Mesenchymal stem cell (in vitro differentiated cells and primary cell): ENCODE data around the gene SLCO3A1.

Source experiments
- DNase-seq: peaks from one replicate; pipeline ENCODE4 v3.0.0-alpha.2; 2013
- H2AFZ ChIP-seq: one replicate; pipeline ENCODE4 v1.6.1; 2013; ENCODE audit warnings: low read depth, mild to moderate bottlenecking, control low read depth, inconsistent platforms, low read length, moderate library complexity
- H2AK5ac ChIP-seq: 2 replicates; pipeline ENCODE4 v1.6.1; 2013; ENCODE audit warnings: low read length, moderate library complexity, mild to moderate bottlenecking, inconsistent platforms; ENCODE audit not compliant: severe bottlenecking
- H2BK120ac ChIP-seq: one replicate; pipeline ENCODE4 v1.6.1; 2013; ENCODE audit warnings: low read depth, mild to moderate bottlenecking, inconsistent platforms, low read length, moderate library complexity
- H2BK12ac ChIP-seq, 2 experiments: one replicate each; pipeline ENCODE4 v1.6.1; 2013; ENCODE audit warnings: inconsistent platforms in 2 of 2, low read length in 2 of 2, mild to moderate bottlenecking in 2 of 2, moderate library complexity in 2 of 2, control low read depth in 1 of 2
- H2BK15ac ChIP-seq: one replicate; pipeline ENCODE4 v1.6.1; 2013; ENCODE audit warnings: mild to moderate bottlenecking, low read depth, inconsistent platforms; ENCODE audit not compliant: poor library complexity, severe bottlenecking
- H2BK5ac ChIP-seq: 2 replicates; pipeline ENCODE4 v1.6.1; 2013; ENCODE audit warnings: low read depth, mild to moderate bottlenecking, low read length, control low read depth, inconsistent platforms; ENCODE audit not compliant: poor library complexity, severe bottlenecking
- H3K14ac ChIP-seq, 2 experiments: one replicate each; pipeline ENCODE4 v1.6.1; 2013; ENCODE audit warnings: inconsistent platforms in 2 of 2, low read length in 2 of 2, control low read depth in 1 of 2, mild to moderate bottlenecking in 1 of 2, moderate library complexity in 1 of 2
- H3K18ac ChIP-seq, 2 experiments: one replicate each; pipeline ENCODE4 v1.6.1; 2013; ENCODE audit warnings: inconsistent platforms in 2 of 2, low read length in 2 of 2, control low read depth in 1 of 2, low read depth in 1 of 2, mild to moderate bottlenecking in 1 of 2
- H3K23ac ChIP-seq, 2 experiments: one replicate each; pipeline ENCODE4 v1.6.1; 2013; ENCODE audit warnings: inconsistent platforms in 2 of 2, low read length in 2 of 2, mild to moderate bottlenecking in 2 of 2, moderate library complexity in 2 of 2, control low read depth in 1 of 2
- H3K27ac ChIP-seq: 2 replicates; pipeline ENCODE4 v1.5.1; 2013; ENCODE audit warnings: mild to moderate bottlenecking, moderate library complexity, low read length, control low read depth, inconsistent platforms; ENCODE audit not compliant: poor library complexity, severe bottlenecking
- H3K27me3 ChIP-seq, 2 experiments: 2 replicates each; pipeline versions ENCODE4 v1.6.1 to v1.7.0; 2013; ENCODE audit warnings: low read length in 2 of 2, mild to moderate bottlenecking in 2 of 2, moderate library complexity in 2 of 2, control low read depth in 1 of 2, inconsistent platforms in 1 of 2; ENCODE audit not compliant: control insufficient read depth in 1 of 2, insufficient read depth in 1 of 2
- H3K36me3 ChIP-seq, 2 experiments: 2 replicates each; pipeline versions ENCODE4 v1.6.1 to v1.7.0; 2013; ENCODE audit warnings: low read length in 2 of 2, control low read depth in 1 of 2, inconsistent platforms in 1 of 2, low read depth in 1 of 2, mild to moderate bottlenecking in 1 of 2; ENCODE audit not compliant: insufficient read depth in 2 of 2, control insufficient read depth in 1 of 2
- H3K4ac ChIP-seq, 2 experiments: one replicate each; pipeline ENCODE4 v1.6.1; 2013; ENCODE audit warnings: inconsistent platforms in 2 of 2, low read length in 2 of 2, mild to moderate bottlenecking in 2 of 2, moderate library complexity in 2 of 2, control low read depth in 1 of 2, low read depth in 1 of 2
- H3K4me1 ChIP-seq: 2 replicates; pipeline ENCODE4 v1.6.1; 2013; ENCODE audit warnings: low read depth, low read length, control low read depth; ENCODE audit not compliant: control insufficient read depth, insufficient read depth
- H3K4me2 ChIP-seq: 2 replicates; pipeline ENCODE4 v1.6.1; 2013; ENCODE audit warnings: low read length, mild to moderate bottlenecking, inconsistent platforms; ENCODE audit not compliant: poor library complexity, severe bottlenecking
- H3K4me3 ChIP-seq, 2 experiments: 2 replicates each; pipeline versions ENCODE4 v1.5.1 to v1.7.0; 2013; ENCODE audit warnings: low read length in 2 of 2, mild to moderate bottlenecking in 2 of 2, control low read depth in 1 of 2, low read depth in 1 of 2; ENCODE audit not compliant: insufficient read depth in 1 of 2
- H3K79me1 ChIP-seq: replicated peaks from 2 replicates; pipeline ENCODE4 v1.6.1; 2013; ENCODE audit warnings: mild to moderate bottlenecking, control low read depth, low read length, inconsistent platforms; ENCODE audit not compliant: poor library complexity, severe bottlenecking
- H3K9ac ChIP-seq: 2 replicates; pipeline ENCODE4 v1.7.0; 2013; ENCODE audit warnings: mild to moderate bottlenecking, low read length, moderate library complexity
- H3K9me3 ChIP-seq: 2 replicates; pipeline ENCODE4 v1.7.0; 2013; ENCODE audit warnings: mild to moderate bottlenecking, low read length; ENCODE audit not compliant: control insufficient read depth
- H4K8ac ChIP-seq: one replicate; pipeline ENCODE4 v1.6.1; 2013; ENCODE audit warnings: inconsistent platforms, mild to moderate bottlenecking, low read length, moderate library complexity
- H4K91ac ChIP-seq: one replicate; pipeline ENCODE4 v1.6.1; 2013; ENCODE audit warnings: mild to moderate bottlenecking, low read length, inconsistent platforms
- WGBS: methylation state at CpG from one replicate; pipeline ENCODE4 v1.1.7; 2013; ENCODE audit warnings: mixed read lengths; 5-methylcytosine and 5-hydroxymethylcytosine counted together

The SLCO3A1 gene

GRCh38 chr15:92049290-92049989 is 195.9 kb downstream of the SLCO3A1 start:
- Histone ChIP-seq H2AFZ (no peak overlapping the region), H4K91ac (no peak overlapping the region), H3K4me2 (no peak overlapping the region), H3K27me3 (no peaks in the 10 kb centered on the region), H3K36me3 (no peaks in the 10 kb centered on the region), H4K8ac (no peak overlapping the region), H3K23ac (no peak overlapping the region), H3K4me3 (no peak overlapping the region), H3K18ac (no peak overlapping the region), H2AK5ac (no peak overlapping the region), H2BK15ac (no peak overlapping the region), H2BK12ac (no peak overlapping the region), H3K4ac (no peak overlapping the region), H3K27ac (no peak overlapping the region), H3K14ac (no peak overlapping the region), H2BK5ac (no peak overlapping the region), H3K4me1 (no peaks in the 10 kb centered on the region), H3K9me3 (no peaks in the 10 kb centered on the region), H3K9ac (no peak overlapping the region), H3K79me1 (no peaks in the 10 kb centered on the region), H2BK120ac (no peak overlapping the region)
- no peak for DNase-seq
- 71% methylated on average over 10 of the region's 10 CpGs for WGBS

- DNase-seq, result no peak
- 77% methylated on average over 9 of the region's 9 CpGs for WGBS
- H3K4me2 ChIP-seq, result no peak overlapping the region
- H3K27ac ChIP-seq, result no peak overlapping the region
- H4K91ac ChIP-seq, result no peak overlapping the region
- no peak overlapping the region for H4K8ac ChIP-seq
- no peak overlapping the region for H2BK15ac ChIP-seq
- no peak overlapping the region for H2BK12ac ChIP-seq
- no peak overlapping the region for H3K14ac ChIP-seq
- no peaks in the 10 kb centered on the region for H3K4me1 ChIP-seq
- no peak overlapping the region for H3K18ac ChIP-seq
- H2BK120ac ChIP-seq, result no peak overlapping the region
- H2AK5ac ChIP-seq, result no peak overlapping the region
- no peaks in the 10 kb centered on the region for H3K27me3 ChIP-seq
- no peak overlapping the region for H3K4ac ChIP-seq
- no peak overlapping the region for H2BK5ac ChIP-seq
- H2AFZ ChIP-seq, result no peak overlapping the region
- no peaks in the 10 kb centered on the region for H3K79me1 ChIP-seq
- no peaks in the 10 kb centered on the region for H3K36me3 ChIP-seq
- H3K23ac ChIP-seq, result no peak overlapping the region
- H3K4me3 ChIP-seq, result no peak overlapping the region
- H3K9ac ChIP-seq, result no peak overlapping the region
- H3K9me3 ChIP-seq, result no peaks in the 10 kb centered on the region
These were observed 196.9 kb downstream of the SLCO3A1 start for GRCh38 chr15:92050220-92050898.

GRCh38 chr15:92051716-92052115 is 198.2 kb downstream of the SLCO3A1 start:
- Histone ChIP-seq H3K79me1 (no peaks in the 10 kb centered on the region), H3K4ac (no peak overlapping the region), H3K4me3 (no peak overlapping the region), H2AFZ (no peak overlapping the region), H2BK5ac (no peak overlapping the region), H3K27me3 (no peaks in the 10 kb centered on the region), H3K4me1 (no peaks in the 10 kb centered on the region), H3K9ac (no peak overlapping the region), H2BK15ac (no peak overlapping the region), H3K23ac (no peak overlapping the region), H3K36me3 (no peaks in the 10 kb centered on the region), H4K91ac (no peak overlapping the region), H3K9me3 (no peaks in the 10 kb centered on the region), H3K4me2 (no peak overlapping the region), H4K8ac (no peak overlapping the region), H3K14ac (no peak overlapping the region), H2BK12ac (no peak overlapping the region), H3K18ac (no peak overlapping the region), H3K27ac (no peak overlapping the region), H2BK120ac (no peak overlapping the region), H2AK5ac (no peak overlapping the region)
- WGBS, result 71% methylated on average over 7 of the region's 8 CpGs
- DNase-seq, result no peak

DNA sequence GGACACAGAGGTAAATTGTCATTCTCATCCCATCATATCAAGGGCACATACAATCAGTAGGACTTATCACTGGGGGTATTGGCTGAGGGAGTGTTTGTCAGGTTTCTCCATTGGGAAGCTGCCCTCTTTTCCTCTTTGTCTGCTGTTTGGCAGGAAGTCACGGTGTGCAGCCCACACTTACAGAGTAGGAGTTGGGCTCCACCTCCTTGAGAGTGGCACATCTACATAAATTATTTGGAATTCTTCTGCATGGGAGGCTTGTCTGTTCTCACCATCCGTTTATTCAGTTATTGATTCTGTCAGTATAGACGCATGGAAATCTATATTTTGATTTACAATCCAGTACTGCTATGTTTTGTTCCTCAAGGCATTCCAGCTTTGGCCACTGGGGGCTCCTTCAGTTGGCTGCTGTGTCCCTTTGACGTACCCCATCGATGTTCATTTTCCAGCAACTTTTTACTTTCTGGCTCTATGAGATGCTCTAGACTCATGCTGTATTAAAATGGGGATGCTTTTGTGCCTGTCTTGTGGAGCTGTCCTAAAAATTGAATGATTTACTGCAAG is 200.3 kb downstream of the SLCO3A1 start:
- Histone ChIP-seq H3K23ac (no peak overlapping the region), H3K27me3 (no peaks in the 10 kb centered on the region), H2BK15ac (no peak overlapping the region), H3K4ac (no peak overlapping the region), H3K36me3 (no peaks in the 10 kb centered on the region), H3K18ac (no peak overlapping the region), H3K27ac (no peak overlapping the region), H2BK12ac (no peak overlapping the region), H3K9me3 (no peaks in the 10 kb centered on the region), H2BK5ac (no peak overlapping the region), H3K4me2 (no peak overlapping the region), H2AFZ (no peak overlapping the region), H3K14ac (no peak overlapping the region), H4K8ac (no peak overlapping the region), H3K4me3 (no peak overlapping the region), H4K91ac (no peak overlapping the region), H2AK5ac (no peak overlapping the region), H3K9ac (no peak overlapping the region), H2BK120ac (no peak overlapping the region), H3K4me1 (no peaks in the 10 kb centered on the region), H3K79me1 (no peaks in the 10 kb centered on the region)
- 71% methylated on average over 4 of the region's 5 CpGs for WGBS
- no peak for DNase-seq
